OCI-LY1 (cell line): ENCODE measurements around the gene FKBP10.

Experiments used
- EZH2 ChIP-seq: fragments of 200-600 bp; sonication (generic), shearing (Covaris generic); IDR thresholded peaks from 2 replicates; pipeline ENCODE4 v1.8.0; 2017; ENCODE audit warnings: borderline replicate concordance, mixed run types, mild to moderate bottlenecking, antibody characterized with exemption, low read length, moderate library complexity, mixed read lengths
- TF ChIP-seq, protein P1 (sequence below): fragments of 200-600 bp; sonication (generic), shearing (Covaris generic); IDR thresholded peaks from 2 replicates; pipeline ENCODE4 v1.5.1; 2017; ENCODE audit warnings: mild to moderate bottlenecking, antibody characterized with exemption, low read length, moderate library complexity, mixed read lengths

DNA sequence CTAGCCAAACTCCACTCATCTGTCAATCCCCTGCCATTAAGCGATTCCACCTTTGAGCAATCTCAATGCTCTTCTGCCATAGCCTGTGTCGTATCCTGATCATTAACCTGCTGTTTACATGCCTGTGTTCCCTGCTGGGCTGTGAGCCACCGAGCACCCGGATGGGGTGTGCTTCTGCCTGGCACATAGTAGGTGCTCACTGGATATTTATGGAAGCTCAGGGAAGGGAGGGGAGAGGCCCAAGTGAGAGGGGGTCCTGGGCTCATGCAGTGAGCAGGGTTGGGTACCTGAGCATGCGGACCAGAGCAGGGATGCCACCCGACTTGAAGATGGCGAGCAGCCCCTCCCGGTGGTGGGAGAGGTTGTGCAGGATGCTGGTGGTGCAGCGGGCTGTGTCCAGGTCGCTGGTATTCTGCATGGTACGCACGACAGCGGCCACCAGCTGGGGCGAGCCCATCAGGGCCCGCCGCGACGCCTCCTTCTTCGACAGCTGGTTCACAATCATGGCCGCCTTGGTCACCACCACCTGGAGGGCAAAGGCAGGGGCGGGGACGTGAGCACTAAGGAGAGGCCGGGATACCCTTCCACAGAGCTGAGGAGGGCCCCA lies 44.0 kb upstream of the FKBP10 start:
- TF ChIP-seq, protein P1, sequence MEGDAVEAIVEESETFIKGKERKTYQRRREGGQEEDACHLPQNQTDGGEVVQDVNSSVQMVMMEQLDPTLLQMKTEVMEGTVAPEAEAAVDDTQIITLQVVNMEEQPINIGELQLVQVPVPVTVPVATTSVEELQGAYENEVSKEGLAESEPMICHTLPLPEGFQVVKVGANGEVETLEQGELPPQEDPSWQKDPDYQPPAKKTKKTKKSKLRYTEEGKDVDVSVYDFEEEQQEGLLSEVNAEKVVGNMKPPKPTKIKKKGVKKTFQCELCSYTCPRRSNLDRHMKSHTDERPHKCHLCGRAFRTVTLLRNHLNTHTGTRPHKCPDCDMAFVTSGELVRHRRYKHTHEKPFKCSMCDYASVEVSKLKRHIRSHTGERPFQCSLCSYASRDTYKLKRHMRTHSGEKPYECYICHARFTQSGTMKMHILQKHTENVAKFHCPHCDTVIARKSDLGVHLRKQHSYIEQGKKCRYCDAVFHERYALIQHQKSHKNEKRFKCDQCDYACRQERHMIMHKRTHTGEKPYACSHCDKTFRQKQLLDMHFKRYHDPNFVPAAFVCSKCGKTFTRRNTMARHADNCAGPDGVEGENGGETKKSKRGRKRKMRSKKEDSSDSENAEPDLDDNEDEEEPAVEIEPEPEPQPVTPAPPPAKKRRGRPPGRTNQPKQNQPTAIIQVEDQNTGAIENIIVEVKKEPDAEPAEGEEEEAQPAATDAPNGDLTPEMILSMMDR, result no peak
- no peak for TF ChIP-seq EZH2
